ENCODE data around the gene U2AF2.

The U2AF2 gene

GRCh38 chr19:55677572-55678028 is 22.8 kb downstream of the U2AF2 start:
- DNase-seq: no peak

GRCh38 chr19:55678121-55678671 is 23.4 kb downstream of the U2AF2 start:
- no peak for DNase-seq

- no peak for DNase-seq
Measured at GRCh38 chr19:55679343-55680257, 24.8 kb downstream of the U2AF2 start.

- no peak for DNase-seq
Measured at GRCh38 chr19:55680339-55681130, 25.7 kb downstream of the U2AF2 start.

- DNase-seq: no peak
Measured at GRCh38 chr19:55681131-55682092, 26.6 kb downstream of the U2AF2 start.

DNA sequence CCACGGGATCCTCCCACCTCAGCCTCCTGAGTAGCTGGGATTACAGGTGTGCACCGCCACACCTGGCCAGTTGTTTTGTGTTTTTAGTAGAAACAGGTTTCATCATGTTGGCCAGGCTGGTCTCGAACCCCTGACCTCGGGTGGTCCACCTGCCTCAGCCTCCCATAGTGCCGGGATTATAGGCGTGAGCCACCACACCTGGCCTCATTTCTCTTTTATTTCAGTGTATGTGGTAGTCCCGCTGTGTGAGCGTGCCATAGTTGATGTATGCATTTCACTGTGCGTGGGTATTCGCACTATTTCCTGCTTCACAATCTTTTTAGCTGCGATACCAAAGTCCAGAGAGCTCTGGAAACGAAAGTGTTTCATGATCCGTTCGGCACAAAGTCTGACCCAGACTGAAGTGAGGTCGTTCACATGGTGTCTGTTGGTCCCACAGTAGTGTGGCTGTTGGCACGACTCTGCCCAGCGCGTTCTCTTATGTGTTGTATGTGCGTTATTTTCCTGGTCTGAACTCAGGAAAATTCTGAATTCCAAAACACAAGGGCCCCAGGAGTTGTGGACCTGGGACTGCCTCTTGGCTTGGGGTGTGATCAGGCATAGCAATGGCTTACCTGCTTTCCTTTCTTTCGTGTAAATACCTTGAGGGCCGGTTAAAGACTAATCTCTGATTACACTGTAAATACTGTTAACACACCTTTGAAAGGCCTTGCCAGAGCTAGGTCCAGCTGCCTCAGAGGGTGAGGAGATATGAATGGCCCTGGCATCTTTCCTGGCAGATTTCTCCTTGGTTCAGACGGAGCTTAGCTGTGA is 28.8 kb downstream of the U2AF2 start:
- DNase-seq: no peak

DNA sequence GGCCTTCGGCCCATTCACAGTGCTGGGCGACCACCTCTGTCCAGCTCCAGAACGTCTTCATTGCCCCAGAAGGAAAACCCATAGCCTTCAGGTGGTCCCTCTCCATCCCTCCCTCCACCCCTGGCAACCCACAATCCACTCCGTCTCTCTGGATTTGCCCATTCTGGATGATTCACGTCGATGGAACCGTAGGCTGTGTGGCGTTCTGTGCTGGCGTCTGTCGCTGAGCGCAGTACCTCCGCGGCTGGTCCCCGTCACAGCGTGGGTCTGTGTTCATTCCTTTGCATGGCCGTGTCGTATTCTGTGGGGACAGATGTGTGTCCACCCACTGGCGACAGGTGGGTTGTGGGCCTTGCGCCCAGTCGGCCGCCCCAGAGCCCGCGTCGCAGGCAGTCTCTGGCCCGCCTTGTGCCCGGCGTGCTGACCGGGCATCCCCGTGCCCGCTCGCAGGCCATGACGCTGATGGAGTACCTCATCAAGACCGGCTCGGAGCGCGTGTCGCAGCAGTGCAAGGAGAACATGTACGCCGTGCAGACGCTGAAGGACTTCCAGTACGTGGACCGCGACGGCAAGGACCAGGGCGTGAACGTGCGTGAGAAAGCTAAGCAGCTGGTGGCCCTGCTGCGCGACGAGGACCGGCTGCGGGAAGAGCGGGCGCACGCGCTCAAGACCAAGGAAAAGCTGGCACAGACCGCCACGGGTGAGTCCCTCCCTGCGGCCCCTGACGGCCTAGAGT is 30.3 kb downstream of the U2AF2 start:
- no peak for DNase-seq

DNA sequence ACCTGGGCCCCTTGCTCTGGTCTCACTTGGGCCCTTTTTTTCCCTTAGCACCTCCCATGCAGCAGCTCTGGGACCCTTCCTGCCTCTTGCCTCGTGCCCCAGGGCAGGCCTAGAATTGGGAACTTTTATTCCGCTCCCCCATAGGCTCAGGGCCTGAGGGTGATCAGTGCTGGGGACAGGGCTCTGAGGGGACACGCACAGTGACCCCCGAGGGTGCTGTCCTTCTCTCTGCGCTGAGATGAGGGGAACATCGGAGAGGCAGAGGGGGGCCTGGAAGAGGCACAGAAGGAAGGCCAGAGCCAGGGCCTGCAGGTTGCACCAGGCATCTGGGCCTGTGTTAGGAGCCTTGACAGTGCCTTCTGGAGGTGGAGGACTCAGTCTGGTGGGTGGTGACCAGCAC is 30.9 kb downstream of the U2AF2 start:
- DNase-seq: no peak

- no peak for DNase-seq
Measured at GRCh38 chr19:55686311-55687050, 31.6 kb downstream of the U2AF2 start.

GRCh38 chr19:55687281-55688201 is 32.7 kb downstream of the U2AF2 start:
- no peak for DNase-seq

DNA sequence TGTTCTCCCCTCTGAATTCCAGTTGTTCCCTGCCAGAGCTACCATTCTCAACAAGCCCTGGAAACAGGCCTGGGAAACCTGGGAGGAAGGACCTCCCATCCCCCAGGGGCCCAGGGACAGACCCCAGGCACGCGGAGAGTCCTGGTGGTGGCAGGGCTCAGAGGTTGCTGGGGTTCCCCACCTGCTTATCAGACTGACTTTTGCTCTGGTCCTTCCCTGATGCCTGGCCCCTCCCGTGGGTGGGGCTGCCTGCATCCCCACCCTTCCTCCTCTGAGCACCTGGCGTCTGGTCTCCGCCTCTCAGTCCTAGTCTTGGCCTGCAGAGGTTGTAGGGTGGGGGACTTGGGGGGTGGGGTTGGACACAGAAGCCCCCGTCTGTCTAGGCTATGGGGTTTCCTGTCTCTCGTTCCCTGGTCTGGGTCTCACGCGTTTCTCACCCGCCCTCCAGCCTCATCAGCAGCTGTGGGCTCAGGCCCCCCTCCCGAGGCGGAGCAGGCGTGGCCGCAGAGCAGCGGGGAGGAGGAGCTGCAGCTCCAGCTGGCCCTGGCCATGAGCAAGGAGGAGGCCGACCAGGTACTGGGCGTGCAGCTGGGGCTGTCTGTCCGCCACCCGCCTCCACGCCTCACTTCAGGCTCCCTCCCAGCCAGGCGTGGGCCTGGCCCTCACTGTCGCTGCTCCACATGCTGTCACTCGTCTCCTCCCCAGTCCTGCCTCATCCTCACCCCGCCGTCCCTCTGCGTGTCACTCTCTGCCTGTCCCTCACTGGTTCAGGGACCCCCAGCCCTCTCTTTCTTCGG is 33.8 kb downstream of the U2AF2 start:
- no peak for DNase-seq

DNA sequence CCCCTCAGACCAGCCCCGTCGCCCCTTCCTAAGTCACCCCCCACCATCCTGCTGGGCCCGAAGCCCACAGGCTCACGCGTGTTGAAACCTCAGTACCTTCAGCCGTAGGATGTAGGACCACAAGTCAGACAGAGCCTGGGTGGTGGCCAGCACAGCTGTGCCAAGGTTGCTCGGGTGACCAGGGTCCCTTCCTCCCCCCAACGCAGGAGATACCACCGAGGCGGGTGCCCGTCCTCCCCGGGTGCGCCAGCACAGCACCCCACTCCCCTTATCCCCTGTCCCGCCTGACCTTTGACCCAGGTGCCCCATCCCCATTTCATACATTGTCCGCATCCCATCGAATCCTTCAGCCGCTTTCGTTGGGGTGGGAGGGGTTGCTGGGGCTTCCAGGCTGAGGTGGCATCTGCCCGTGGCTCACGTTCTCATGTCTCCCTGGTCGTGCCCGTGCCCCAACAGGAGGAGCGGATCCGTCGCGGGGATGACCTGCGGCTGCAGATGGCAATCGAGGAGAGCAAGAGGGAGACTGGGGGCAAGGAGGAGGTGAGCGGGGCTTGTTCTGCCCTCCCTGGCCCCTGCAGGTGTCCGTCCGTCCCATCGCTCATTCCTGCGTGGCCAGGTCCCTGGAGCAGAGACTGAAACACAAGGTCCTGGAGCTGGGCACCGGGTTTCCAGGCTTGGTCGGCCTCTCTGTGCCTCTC is 34.7 kb downstream of the U2AF2 start:
- DNase-seq: no peak

DNA sequence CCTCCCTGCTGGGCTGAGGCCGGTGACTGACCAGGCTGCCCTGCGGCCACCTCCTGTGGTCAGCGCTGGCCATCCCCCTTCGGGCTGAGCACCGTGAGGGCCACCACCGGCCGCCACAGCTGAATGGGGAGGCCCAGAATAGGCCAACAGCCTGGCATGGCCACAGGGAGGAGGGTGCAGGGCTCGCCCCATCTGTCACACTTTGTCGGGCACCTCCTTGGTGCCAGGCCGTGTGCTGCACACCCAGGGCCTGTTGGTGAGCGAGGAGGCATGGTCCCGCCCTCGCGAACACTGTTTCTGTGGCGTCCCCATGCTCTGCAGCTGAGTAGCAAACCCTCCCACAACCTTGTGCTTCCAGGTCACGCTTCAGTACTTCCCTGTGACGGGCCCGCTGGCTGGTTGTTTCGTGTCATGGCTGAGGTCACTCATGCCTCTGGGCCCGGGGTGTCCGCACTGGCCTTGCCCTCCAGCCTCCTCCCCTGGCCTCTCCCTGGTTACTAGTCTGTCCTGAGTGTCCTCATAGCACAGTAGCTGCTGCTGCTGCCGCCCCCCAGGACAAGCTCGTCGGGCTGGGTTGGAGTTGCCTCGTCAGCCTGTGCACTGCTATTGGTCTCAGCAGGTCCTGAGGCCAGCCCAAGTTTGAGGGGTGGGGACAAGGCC is 35.4 kb downstream of the U2AF2 start:
- DNase-seq: no peak

- no peak for DNase-seq
Measured at GRCh38 chr19:55690769-55691545, 36.1 kb downstream of the U2AF2 start.

DNA sequence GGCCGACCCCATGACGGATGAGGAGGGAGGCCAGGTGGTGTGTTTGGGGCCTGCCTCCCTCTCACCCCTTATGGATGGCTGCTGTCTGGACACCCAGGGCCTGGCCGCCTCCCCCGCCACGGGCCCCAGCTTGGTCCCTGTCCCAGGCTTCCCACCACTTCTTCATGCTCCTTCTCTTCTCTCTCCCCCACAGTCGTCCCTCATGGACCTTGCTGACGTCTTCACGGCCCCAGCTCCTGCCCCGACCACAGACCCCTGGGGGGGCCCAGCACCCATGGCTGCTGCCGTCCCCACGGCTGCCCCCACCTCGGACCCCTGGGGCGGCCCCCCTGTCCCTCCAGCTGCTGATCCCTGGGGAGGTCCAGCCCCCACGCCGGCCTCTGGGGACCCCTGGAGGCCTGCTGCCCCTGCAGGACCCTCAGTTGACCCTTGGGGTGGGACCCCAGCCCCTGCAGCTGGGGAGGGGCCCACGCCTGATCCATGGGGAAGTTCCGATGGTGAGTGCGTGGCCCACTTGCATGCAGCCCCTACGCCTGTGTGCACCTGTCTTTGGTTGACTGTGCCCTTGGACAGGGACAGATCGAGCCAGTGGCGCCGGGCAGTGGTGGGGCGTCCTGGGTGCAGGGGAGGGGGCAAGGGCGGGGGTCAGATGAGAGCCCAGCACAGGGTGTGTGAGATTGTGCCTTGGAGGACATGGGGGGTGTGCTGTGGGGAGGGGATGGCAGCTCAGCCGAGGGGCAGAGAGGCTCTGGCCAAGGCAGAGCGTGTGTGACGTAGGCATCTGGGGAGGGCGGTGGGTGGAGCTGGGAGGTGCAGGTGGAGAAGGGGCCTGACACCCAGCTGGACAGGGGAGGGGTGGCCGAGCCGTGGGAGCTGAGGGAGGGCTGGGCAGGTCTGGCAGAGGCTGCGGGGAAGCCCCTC is 37.0 kb downstream of the U2AF2 start:
- no peak for DNase-seq
